ENCODE measurements around the gene PPP1R16B. TPM values are rescaled to one million over a fixed set of nuclear protein-coding genes. Genes with fewer than 3 reads are reported as not detected.
"Not testable (repeated sequence)": the region's sequence is repeated elsewhere in the genome, so short reads cannot be mapped to it uniquely, and the experiment has no call there.

Gene PPP1R16B
- total RNA-seq, 1 experiment from 2014 or later: under 0.01 TPM

DNA sequence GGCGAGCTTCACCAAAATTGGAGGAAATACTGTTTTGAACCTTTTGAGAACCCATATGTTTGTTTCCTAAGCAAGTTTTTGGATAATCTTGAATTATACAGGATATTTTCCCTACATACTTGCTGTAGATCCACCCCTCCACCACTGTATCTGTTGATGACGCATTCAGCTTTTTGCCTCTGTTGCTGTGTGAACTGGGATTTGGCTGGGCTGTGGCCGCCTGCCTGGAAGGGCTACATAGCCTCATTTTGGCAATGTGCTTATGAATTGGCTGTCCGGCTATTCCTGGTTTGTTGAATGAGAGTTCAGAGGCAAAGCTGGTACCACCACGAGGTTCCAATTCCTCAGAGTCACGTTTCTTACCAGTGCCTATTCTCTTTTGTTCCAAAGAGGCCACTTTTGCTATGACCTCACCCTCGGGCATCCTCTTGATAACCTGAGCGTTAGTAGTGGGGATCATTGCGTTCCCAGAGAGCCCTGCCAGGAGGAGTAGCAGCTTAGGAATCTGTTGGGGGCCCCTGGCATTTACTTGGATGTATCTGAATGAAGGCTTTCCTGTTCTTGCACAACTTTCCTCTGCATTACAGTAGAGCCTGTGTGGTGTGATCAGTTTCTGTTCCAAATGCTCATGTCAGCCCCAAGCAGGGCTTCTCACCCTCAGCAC is 127.1 kb downstream of the PPP1R16B start:
- peak; percentile 37 for DNase-seq (ENCODE audit: low read depth)

DNA sequence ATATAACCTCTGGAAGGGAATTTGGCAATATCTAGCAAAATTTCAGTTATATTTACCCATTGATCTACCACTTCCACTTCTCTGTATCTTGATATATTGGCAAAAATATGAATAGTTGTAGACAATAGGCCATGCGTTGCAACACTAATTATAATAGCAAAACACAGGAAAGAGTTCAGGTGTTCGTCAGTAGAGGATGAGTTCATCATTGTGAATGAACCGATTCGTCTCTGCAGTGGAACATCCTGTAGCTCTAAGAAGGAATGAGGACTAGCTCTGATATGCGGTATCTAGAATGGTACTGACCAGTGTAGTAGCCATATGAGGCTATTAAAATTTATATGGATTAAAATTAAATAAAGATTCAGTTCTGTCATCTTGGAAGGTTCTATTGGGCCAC is 129.0 kb downstream of the PPP1R16B start:
- no peak for DNase-seq (ENCODE audit: low read depth)

DNA sequence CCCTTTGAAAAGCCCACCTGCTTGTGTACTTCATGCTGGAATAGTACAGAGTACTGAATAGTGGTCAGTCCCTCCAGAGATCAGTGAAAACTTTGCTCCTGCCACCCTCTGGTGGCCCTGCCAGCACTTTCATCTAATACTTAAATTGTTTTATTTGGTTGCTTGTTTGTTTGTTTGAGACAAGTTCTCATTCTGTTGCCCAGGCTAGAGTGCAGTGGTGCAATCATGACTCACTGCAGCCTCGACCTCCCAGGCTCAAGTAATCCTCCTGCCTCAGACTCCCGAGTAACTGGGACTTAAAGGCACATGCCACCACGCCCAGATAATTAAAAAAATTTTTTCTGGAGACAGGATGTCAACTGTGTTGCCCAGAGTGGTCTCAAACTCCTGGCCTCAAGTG is 129.8 kb downstream of the PPP1R16B start:
- no peak for DNase-seq (ENCODE audit: low read depth)

GRCh38 chr20:38935967-38936407 is 130.5 kb downstream of the PPP1R16B start:
- no peak for DNase-seq (ENCODE audit: low read depth)

DNA sequence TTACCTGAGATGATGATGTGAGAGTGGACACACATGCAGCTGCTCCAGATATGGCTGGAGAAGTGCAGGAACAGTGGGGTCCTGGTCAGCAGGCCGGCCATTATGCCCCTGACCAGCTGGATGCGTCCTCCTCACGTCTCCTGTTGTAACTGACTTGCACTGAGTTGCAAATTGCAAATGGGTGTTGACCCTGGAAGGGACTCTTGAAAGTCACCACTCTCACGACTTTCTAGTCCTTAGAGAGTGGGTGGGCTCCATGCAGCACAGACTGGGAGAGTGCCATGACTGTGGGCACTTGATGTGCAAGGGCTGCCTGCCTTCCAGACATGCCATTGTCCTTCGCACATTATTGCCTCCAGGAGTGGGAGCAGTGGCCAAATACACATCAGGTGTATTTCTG is 131.5 kb downstream of the PPP1R16B start:
- DNase-seq (ENCODE audit: low read depth): no peak

DNA sequence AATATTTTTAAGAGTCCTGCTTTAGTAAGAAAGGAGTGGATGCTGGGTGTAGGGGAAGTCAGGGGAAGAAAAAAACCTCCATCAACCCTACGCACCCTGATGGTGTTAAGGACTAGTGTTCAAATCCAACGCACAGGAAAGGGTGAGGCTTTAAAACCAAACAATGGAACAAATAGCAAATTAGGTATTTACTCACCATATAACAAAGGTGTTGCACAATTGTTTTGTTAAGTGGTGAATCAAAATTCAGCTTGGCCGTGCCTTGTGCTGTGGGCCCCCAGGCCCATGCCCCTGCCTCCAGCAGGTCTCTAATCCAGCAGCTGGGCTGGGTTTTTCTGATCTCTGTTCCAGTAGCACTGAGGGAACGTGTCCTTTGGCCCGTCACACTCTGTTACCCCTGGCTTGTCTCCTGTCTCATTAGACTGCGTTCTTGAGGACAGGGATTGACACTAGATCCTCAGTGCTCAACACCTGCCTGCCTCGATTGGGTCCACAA is 132.5 kb downstream of the PPP1R16B start:
- DNase-seq (ENCODE audit: low read depth): no peak

DNA sequence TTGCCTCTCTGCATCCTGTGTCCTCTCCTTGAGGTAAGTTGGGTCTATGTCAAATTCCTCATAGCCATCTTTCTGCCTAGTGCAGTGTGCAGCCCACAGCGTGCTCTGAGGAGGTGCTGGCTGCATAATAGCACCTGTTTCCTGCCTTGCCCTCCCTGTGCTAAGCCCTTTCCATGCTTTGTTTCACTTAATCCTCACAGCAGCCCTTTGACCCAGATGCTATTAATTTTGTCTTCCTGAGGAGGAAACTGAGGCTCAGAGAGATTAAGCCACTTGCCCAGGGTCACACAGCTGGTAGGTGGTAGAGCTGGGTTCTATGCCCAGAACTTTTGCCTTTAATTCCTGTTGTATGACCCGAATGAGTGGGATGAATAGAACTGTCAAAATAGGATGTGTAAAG is 134.2 kb downstream of the PPP1R16B start:
- DNase-seq (ENCODE audit: low read depth): no peak

GRCh38 chr20:38940644-38941043 is 135.1 kb downstream of the PPP1R16B start:
- no peak for DNase-seq (ENCODE audit: low read depth)

DNA sequence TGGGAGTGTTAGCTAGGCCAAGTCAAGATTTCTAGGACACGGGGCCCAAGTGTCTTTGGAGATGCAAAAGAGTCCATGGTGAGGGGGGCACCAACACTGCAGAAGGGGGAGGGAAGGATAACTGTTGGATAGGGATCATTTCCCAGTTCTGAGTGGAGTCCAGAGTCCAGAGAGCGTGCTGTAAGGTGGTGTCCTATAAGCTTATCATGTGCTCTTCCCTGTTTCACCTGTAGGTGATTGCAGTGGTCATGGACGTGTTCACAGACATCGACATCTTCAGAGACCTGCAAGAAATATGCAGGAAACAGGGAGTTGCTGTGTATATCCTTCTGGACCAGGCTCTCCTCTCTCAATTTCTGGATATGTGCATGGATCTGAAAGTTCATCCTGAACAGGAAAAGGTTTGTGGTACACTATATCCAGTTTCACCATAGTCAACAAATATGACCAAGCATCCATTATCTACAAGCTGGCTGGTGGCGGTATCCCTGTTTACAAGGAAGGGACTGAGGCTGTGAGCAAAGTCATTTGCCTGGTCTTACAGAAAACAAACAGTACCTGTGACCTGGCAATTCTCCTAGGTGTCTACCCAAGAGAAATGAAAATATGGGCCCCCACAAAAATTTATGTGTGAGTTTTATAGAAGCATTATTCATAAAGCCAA is 136.4 kb downstream of the PPP1R16B start:
- no peak for DNase-seq (ENCODE audit: low read depth)

DNA sequence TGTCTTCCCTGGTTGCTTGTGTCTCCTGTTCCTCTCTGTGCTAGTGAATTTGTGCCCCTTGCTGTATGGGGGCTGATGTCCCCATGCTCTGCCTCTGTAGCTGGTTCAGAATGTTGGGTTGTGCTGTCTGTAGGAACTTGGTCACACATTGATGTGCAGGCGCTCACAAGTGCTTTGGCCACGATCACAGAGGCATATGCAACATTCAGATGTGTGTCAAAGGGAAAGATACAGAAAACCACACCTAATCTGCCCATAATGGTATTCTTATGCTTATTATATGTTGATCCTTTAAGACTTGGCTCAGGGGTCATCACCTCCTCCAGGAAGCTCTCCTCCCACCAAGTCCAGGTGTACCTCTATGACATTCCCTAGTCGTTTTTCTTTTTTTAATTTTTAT is 139.5 kb downstream of the PPP1R16B start:
- DNase-seq (ENCODE audit: low read depth): no peak

DNA sequence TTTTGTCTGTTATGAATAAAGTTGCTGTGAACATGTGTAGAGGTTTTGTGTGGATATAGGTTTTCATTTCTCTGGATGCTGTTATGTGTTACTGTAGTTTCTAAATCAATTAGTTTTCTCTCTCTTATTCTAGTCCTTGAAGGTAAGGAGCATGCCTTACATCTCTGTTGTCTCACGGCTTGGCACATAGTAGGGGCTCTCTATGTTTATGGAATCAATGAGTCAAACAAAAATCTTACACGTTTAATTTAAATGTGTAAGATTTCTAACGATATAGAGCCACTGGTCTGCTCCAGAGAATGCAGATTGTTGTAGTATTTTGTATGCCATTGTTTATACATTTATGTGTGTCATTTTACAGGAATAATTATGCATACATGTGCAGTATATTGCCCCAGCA is 141.3 kb downstream of the PPP1R16B start:
- no peak for DNase-seq (ENCODE audit: low read depth)

DNA sequence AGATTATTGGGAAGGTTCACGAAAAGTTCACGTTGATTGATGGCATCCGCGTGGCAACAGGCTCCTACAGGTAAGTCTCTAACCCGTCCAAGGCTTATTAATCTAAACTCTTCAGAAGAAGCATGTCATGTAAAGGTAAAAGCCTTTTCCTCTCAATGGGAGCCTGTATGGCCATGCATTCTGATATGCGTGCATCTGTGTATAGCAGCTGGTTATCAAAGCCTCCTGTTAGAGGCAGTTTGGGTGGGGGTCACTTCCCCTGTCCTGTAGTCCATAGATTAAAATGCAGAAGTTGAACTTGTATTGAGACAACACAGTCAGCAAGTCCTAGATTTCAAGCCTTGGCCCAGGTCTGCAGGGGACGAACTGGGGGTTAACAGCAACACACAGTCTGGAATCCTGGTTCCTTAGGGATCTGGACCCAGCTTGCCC is 142.4 kb downstream of the PPP1R16B start:
- no peak for DNase-seq (ENCODE audit: low read depth)

GRCh38 chr20:38950254-38950653 is 144.8 kb downstream of the PPP1R16B start:
- DNase-seq (ENCODE audit: low read depth): no peak

GRCh38 chr20:38951611-38952010 is 146.1 kb downstream of the PPP1R16B start:
- DNase-seq (ENCODE audit: low read depth): no peak

DNA sequence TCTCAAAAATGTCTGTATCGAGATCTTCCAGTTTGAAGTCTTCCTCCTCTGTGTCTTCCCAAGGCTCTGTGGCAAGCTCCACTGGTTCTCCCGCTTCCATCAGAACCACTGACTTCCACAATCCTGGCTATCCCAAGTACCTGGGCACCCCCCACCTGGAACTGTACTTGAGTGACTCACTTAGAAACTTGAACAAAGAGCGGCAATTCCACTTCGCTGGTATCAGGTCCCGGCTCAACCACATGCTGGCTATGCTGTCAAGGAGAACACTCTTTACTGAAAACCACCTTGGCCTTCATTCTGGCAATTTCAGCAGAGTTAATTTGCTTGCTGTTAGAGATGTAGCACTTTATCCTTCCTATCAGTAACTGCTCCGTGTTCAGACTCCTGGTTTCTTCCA is 146.7 kb downstream of the PPP1R16B start:
- DNase-seq (ENCODE audit: low read depth): no peak

- DNase-seq (ENCODE audit: low read depth): no peak
These were observed 148.3 kb downstream of the PPP1R16B start for GRCh38 chr20:38953630-38954340.

DNA sequence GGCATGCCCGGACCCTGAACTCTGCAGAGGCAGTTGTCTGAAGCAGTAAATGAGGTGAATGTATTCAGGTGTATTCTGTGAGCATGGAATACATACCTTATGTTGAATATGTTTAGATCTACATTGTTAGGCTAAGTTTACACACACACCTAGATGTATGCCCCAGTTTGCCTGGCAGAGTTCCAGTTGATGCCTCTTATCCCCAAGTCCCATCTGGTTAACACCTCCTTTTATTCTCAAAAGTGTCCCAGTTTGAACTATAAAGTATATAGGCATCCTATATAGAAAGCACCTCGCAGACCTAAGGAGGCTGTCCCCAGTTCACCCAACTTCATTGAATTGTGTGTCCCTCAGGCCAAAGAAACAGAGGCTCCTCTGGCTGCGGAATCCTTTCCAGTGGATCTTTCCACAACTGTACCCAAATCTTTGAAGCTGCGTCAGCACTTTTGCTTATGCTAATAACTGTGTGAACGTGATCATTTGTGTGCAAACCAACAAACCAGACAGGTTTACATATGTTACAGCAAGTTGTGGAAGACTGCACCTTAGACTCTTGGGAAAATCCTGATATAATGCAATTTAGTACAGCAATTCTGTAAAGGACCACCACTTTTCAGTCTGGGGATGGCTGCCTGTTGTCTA is 151.9 kb downstream of the PPP1R16B start:
- DNase-seq (ENCODE audit: low read depth): no peak

DNA sequence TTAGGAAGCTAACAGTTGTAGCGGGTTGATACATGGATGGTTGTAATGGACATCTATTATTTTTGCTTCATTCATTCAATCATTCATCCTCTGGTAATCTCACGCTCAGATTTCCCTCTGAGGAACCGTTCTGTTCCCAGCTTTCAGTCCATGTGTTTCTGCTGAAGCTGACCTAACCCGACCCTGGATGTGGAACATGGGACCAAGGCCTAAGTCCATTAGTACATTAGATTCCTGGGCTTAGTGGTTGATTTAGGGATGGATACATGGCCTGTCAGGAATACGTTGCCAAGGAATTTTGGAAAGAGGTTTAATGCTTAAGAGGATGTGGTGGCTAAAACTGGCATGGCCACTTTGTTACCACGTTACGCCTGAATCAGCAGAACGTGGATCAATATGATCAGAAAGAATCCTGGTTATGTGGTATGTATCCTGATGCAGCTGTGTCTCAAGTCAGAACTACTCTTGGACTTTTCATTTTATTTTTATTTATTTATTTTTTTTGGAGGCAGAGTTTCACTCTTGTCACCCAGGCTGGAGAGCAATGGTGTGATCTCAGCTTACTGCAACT is 152.5 kb downstream of the PPP1R16B start:
- no peak for DNase-seq (ENCODE audit: low read depth)

DNA sequence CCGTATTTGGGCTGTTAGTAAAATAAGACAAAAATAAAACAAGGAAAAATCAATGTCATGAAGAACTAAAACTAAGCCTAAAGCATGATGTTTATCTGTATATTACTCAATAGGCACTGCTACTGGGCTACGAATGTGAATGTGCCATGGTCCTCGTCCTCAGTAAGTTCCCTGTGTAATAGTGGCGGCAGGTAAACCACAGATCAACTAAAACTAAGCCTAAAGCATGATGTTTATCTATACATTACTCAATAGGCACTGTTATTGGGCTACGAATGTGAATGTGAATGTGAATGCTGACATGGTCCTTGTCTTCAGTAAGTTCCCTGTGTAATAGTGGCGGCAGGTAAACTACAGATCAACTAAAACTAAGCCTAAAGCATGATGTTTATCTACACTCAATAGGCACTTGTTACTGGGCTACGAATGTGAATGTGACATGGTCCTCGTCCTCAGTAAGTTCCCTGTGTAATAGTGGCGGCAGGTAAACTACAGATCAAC is 154.7 kb downstream of the PPP1R16B start:
- DNase-seq (ENCODE audit: low read depth): not testable (repeated sequence)

GRCh38 chr20:38961530-38962043 is 156.1 kb downstream of the PPP1R16B start:
- DNase-seq (ENCODE audit: low read depth): no peak
